Activated CD8-positive, alpha-beta T cell treated with anti-CD3 and anti-CD28 coated beads, Interleukin-2, amount 10 ng/mL, durations not matched to agents 7 days and 5 days (primary cell): ENCODE data around the gene ST8SIA2. TPM values are rescaled to one million over a fixed set of nuclear protein-coding genes. Genes with fewer than 3 reads are reported as not detected.

Experiments
- ATAC-seq: fragments of 150-1000 bp; cut with Tn5 transposase; one replicate; pipeline ENCODE4 v1.10.0; 2021; ENCODE audit warnings: moderate library complexity
- CTCF ChIA-PET: fragments of 350-600 bp; sonication (Branson Sonifier 250); formaldehyde crosslinking; loops from one replicate; lab custom pipeline; 2021; ENCODE audit warnings: antibody characterized with exemption; lab: Charles Lee
- POLR2A ChIA-PET: fragments of 350-600 bp; sonication (Branson Sonifier 250); formaldehyde crosslinking; loops from one replicate; lab custom pipeline; 2021; ENCODE audit warnings: antibody characterized with exemption; lab: Charles Lee
- DNase-seq: peaks from one replicate; pipeline ENCODE4 v3.0.0-alpha.2; 2020
- H3K27ac Mint-ChIP-seq: one replicate; pipeline ENCODE4 v1.8.0; 2021; ENCODE audit warnings: mild to moderate bottlenecking, mixed read lengths
- H3K27me3 Mint-ChIP-seq: one replicate; pipeline ENCODE4 v1.8.0; 2021; ENCODE audit warnings: low read depth, mixed read lengths
- H3K36me3 Mint-ChIP-seq: one replicate; pipeline ENCODE4 v1.8.0; 2021; ENCODE audit warnings: low read depth, mixed read lengths
- H3K4me1 Mint-ChIP-seq: one replicate; pipeline ENCODE4 v1.8.0; 2021; ENCODE audit warnings: low read depth, mixed read lengths
- H3K4me3 Mint-ChIP-seq: one replicate; pipeline ENCODE4 v1.8.0; 2021; ENCODE audit warnings: mild to moderate bottlenecking, mixed read lengths
- H3K9me3 Mint-ChIP-seq: one replicate; pipeline ENCODE4 v1.8.0; 2022; ENCODE audit warnings: mixed read lengths; ENCODE audit not compliant: insufficient read depth
- total RNA-seq, 2 experiments: library from RNA; stranded (reverse); gene quantifications; one replicate each; pipeline ENCODE4 v1.2.3, GENCODE V29; 2021

The ST8SIA2 gene
- total RNA-seq, 2 experiments from 2014 or later = not detected

DNA sequence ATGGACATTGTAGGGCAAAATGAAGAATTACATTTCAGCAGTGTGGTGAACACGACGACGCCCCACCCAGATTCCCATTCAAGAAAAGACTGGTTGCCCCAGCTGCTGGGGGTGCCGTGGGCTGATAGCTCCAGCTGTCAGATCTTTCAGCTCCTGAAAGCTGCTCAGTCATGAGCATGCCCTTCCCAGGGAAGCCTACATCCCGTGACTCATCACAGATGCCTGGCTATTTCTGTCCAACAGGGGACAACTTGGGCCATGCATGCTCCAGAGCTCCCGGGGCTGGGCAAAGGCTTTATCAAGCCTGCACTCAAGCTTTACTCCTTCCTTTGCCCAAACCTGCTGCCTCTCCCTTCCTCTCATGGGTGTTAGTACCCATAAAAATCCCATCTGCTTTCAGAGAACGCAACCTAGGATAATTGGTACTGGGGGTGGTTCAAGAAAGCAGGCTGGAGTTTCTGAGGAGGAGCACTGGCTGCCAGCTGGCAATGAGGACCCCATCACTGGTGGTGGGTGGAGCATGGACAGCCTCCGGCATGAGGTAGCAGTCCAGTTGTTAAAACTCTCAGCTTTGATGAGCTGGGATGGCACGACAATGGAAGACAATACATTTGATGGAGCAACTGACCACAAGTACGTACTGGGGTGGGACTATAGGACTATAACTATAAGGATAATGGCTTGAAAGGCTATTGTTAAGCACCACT, 16.4 kb upstream of the ST8SIA2 start:
- Mint-ChIP-seq H3K9me3 (no peaks in the 10 kb centered on the region), H3K27ac (no peak overlapping the region), H3K4me3 (no peak overlapping the region), H3K36me3 (no peaks in the 10 kb centered on the region), H3K27me3 (peaks cover 19% of the 10 kb centered on the region), H3K4me1 (no peaks in the 10 kb centered on the region)
- ChIA-PET POLR2A (no interaction called here), CTCF (no interaction called here)
- no peak for DNase-seq
- ATAC-seq = no peak

DNA sequence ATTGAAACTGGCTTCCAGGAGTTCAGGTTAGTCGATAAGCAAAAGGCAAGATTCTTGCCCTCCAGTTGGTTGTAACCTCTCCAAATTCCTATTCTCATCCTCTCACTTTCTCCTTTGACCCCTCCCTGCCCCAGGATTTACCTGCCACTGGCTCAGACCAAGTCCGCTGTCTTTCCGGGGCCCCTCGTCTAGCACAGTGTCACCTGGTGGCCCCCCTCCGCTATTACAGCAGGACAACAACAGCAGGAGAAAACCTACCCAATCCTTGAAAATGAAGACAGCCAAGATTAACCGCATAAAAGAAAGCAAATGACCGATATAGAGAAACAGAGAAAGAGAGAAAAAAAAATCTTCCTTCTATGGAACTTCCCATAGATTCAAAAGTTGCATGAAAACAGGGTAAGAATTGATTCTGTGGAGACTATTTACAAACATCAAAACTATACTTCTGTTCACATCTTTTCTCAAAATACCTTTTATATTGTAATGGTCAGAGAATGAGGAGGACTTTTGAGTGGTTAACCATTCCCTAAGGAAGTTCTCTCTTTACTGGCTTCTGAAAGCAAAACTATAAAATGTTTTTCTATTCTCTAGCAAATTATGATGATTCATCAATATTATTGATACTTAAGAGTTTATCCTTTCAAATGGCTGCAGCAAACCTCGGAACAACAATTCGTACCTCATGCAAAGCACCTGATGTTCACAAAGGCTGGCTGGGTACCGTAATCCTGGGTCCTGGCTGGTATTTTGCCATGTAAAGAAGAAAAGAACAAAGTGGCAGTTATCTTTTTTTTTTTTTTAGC, 10.0 kb upstream of the ST8SIA2 start:
- Mint-ChIP-seq H3K27ac (no peak overlapping the region), H3K4me3 (no peak overlapping the region), H3K36me3 (no peaks in the 10 kb centered on the region), H3K27me3 (peaks cover 26% of the 10 kb centered on the region), H3K4me1 (no peaks in the 10 kb centered on the region), H3K9me3 (no peaks in the 10 kb centered on the region)
- POLR2A ChIA-PET = no interaction called here
- CTCF ChIA-PET = interaction anchor here (1.2 to 2.6 kb wide), 3 partner anchors 279 to 287 kb away, joined by 3 to 10 read pairs (median 9); no protein-coding TSS in a partner anchor
- peak; percentile 46 for DNase-seq
- no peak for ATAC-seq

DNA sequence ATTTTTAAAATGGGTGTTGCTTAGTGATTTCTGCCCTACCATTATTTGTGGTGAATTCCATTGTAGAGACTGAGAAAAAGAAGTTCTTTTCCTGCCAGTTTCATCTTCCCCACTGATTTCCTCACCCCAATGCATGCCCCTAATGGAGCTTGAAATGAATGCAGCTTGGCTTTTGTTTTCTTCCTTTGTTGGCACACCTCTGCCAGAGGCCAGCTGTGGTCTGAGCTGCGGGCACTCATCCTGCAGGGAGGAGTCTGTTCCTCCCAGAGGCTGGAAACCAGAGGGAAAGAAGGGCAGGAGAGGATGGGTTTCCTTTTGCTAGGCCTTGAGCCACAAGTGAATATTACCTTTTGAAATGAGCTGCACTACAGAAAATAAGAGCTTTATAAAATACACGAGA, 9.3 kb upstream of the ST8SIA2 start:
- Mint-ChIP-seq H3K27ac (no peak overlapping the region), H3K9me3 (no peaks in the 10 kb centered on the region), H3K4me3 (no peak overlapping the region), H3K36me3 (no peaks in the 10 kb centered on the region), H3K27me3 (peaks cover 28% of the 10 kb centered on the region), H3K4me1 (no peaks in the 10 kb centered on the region)
- DNase-seq = no peak
- CTCF ChIA-PET = interaction anchor here (1.2 to 1.4 kb wide), 2 partner anchors 280 to 287 kb away, joined by 3 to 9 read pairs; no protein-coding TSS in a partner anchor
- POLR2A ChIA-PET = no interaction called here
- ATAC-seq = no peak

DNA sequence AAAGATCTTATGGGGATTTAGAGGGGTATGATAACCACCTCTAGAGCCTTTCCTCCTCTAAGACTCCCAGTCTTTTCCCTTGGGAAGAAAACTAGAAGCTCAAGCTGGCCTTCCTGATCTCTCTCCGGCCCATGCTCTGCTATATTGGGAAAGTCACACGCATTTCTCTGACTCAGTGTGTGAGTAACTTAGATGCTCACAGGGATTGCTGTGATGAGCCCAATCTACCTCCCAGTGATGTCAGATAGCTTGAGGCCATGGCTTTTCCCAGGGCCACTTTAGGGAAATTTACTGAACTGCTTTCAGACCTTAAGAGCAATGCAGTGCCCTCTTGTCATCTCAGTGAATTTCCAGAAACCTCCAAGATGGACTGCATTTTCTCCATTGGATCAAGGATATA, 8.6 kb upstream of the ST8SIA2 start:
- POLR2A ChIA-PET = interaction anchor here (0.6 kb wide), 1 partner anchor 1000 kb away, joined by 3 read pairs; no protein-coding TSS in a partner anchor
- peaks cover 29% of the 10 kb centered on the region for H3K27me3 Mint-ChIP-seq
- no peak overlapping the region for H3K27ac Mint-ChIP-seq
- no peak overlapping the region for H3K4me3 Mint-ChIP-seq
- DNase-seq (no peak), ATAC-seq (no peak)
- CTCF ChIA-PET = interaction anchor here (1.2 to 1.4 kb wide), 2 partner anchors 281 to 288 kb away, joined by 3 to 9 read pairs; no protein-coding TSS in a partner anchor
- H3K9me3 Mint-ChIP-seq = no peaks in the 10 kb centered on the region
- H3K36me3 Mint-ChIP-seq = no peaks in the 10 kb centered on the region
- no peaks in the 10 kb centered on the region for H3K4me1 Mint-ChIP-seq

DNA sequence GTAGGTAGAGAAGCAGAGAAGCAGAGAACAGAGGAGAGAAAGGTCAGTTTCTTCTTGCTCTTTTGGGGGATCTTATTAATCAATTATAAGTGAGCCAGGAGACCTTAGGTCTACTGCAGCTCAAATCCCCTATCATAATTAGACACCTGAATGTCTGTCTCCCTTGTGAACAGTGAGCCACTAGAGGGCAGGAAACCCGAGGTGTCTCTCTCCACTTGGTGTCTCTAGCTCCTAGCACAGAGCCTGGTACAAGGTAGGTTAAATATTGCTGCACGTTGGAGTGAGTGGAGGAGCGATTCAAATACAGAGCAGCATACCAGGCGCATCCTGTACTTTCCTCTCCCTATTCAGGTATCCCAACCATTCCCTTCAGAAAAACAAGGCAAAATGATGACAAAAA, 2.0 kb upstream of the ST8SIA2 start:
- ChIA-PET CTCF (interaction anchor here (1.1 to 1.9 kb wide), 4 partner anchors 10 to 323 kb away, joined by 3 to 6 read pairs (median 4); no protein-coding TSS in a partner anchor), POLR2A (no interaction called here)
- Mint-ChIP-seq H3K9me3 (no peaks in the 10 kb centered on the region), H3K27ac (no peak overlapping the region), H3K36me3 (no peaks in the 10 kb centered on the region), H3K4me3 (no peak overlapping the region), H3K4me1 (peaks cover 7% of the 10 kb centered on the region), H3K27me3 (peaks cover 60% of the 10 kb centered on the region)
- DNase-seq (peak; percentile 37), ATAC-seq (no peak)

DNA sequence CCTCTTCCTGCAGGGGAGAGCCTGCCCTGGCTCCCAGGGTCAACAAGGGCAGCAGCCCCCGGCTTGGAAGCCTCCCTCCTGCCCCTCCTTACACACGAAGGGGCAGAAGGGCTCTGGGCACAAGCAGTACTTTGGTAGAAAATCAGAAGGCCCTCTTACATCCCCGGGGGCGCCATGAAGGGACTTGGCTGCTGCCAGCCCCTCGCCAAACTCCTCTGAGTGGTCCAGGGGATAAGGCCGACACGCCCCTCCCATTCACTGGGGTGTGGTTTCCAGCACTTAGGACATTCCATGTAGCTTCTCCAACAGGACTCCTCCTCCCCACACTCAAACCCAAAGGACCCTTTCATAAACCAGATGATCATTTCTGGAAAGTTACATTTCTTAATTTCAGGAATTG, 1.2 kb upstream of the ST8SIA2 start:
- ATAC-seq = no peak
- H3K27ac Mint-ChIP-seq = no peak overlapping the region
- no peak for DNase-seq
- H3K4me3 Mint-ChIP-seq = no peak overlapping the region
- ChIA-PET CTCF (no interaction called here), POLR2A (no interaction called here)
- no peaks in the 10 kb centered on the region for H3K9me3 Mint-ChIP-seq
- H3K4me1 Mint-ChIP-seq = peaks cover 7% of the 10 kb centered on the region
- H3K36me3 Mint-ChIP-seq = no peaks in the 10 kb centered on the region
- peaks cover 62% of the 10 kb centered on the region for H3K27me3 Mint-ChIP-seq

DNA sequence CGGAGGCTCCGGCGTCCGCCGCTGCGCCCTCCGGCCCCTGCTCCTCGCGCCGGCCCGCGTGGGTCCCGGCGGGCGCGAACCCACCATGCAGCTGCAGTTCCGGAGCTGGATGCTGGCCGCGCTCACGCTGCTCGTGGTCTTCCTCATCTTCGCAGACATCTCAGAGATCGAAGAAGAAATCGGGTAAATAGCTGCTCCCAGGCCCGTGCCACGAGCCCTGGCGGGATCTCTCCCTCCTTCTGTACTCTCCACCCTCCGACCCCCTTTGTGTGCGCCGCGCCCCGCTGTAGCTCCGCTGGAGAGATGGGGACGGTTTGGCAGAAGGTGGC, 263 bp downstream of the ST8SIA2 start:
- POLR2A ChIA-PET = no interaction called here
- CTCF ChIA-PET = interaction anchor here (1.0 kb wide), 1 partner anchor 321 kb away, joined by 4 read pairs; no protein-coding TSS in a partner anchor

DNA sequence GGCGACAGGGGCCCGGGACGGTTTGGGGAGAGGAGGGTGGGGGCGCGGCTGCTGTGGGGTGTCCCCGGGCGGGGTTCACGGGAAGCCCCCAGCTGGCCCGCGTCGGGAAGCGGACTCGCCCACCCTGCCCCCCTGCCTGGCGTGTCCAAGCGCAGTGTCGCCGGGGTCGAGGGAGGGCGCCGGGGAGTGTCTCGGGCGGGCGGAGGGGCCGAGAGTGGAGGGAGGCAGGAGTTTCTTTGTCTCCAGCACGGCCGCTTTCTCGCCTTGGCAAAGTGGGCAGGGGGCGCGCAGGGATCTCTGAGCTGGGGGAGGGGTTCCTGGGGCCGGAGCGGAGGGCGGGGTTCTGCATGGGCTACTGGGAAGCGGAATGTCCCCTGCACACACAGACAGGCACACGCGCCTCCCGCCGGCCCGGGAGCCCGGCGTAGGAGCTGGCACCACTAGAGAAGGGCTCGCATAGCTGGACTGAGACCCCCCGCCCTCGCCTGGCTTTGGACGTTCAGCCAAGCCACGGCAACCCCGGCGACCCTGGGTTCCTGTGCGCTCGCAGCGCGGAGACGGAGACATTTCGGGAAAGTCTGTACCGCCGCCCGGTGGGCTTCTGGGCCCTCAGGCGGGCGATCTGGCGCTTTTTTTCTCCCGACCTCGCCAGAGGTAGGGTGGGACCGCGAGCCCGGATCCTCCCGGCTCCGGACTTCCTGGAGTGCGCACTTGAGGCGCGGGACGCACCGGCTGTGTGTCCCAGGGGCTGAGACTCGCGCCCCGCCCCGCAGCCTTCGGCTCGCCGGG, 822 bp downstream of the ST8SIA2 start:
- DNase-seq (no peak), ATAC-seq (no peak)
- no peaks in the 10 kb centered on the region for H3K36me3 Mint-ChIP-seq
- peaks cover 62% of the 10 kb centered on the region for H3K27me3 Mint-ChIP-seq
- H3K4me3 Mint-ChIP-seq = no peak overlapping the region
- ChIA-PET POLR2A (no interaction called here), CTCF (interaction anchor here (1.0 kb wide), 1 partner anchor 320 kb away, joined by 4 read pairs; no protein-coding TSS in a partner anchor)
- H3K9me3 Mint-ChIP-seq = no peaks in the 10 kb centered on the region
- H3K27ac Mint-ChIP-seq = no peak overlapping the region
- peaks cover 7% of the 10 kb centered on the region for H3K4me1 Mint-ChIP-seq

More for the DNA sequence above, 263 bp downstream of the ST8SIA2 start:
- Mint-ChIP-seq H3K27me3 (peaks cover 64% of the 10 kb centered on the region), H3K27ac (no peak overlapping the region), H3K9me3 (no peaks in the 10 kb centered on the region), H3K36me3 (no peaks in the 10 kb centered on the region), H3K4me3 (no peak overlapping the region), H3K4me1 (peaks cover 7% of the 10 kb centered on the region)
- ATAC-seq = peak; percentile 18
- no peak for DNase-seq

DNA sequence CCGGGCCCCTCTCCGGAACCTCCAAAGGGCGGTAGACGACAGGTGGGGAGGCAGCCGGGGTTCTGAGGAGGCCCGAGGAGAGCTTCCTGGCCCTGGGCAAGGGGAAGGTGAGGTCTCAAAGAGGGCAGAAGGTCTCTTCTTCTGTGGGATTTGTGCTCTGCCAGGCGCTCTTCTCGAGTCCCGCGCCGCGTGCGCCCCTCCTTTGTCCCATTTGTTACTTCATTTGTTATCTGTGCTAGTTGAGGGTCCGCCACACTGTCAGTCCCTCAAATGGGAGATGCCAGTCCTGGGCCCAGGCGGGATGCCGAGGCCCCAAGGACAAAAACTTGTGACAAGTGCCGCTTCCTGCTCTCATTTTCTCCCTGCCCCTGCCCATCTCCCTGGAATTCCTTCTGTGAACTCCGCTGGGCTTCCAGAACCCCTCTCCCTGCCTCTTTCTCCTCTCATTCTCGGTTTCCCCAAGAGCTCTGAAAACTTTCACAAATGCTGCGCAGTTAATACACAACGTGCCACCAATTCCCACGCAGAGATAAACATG, 1.5 kb downstream of the ST8SIA2 start:
- peaks cover 60% of the 10 kb centered on the region for H3K27me3 Mint-ChIP-seq
- H3K36me3 Mint-ChIP-seq = no peaks in the 10 kb centered on the region
- CTCF ChIA-PET = no interaction called here
- no peak for ATAC-seq
- POLR2A ChIA-PET = no interaction called here
- H3K4me1 Mint-ChIP-seq = peaks cover 7% of the 10 kb centered on the region
- H3K4me3 Mint-ChIP-seq = no peak overlapping the region
- no peak for DNase-seq
- H3K9me3 Mint-ChIP-seq = no peaks in the 10 kb centered on the region
- H3K27ac Mint-ChIP-seq = no peak overlapping the region

DNA sequence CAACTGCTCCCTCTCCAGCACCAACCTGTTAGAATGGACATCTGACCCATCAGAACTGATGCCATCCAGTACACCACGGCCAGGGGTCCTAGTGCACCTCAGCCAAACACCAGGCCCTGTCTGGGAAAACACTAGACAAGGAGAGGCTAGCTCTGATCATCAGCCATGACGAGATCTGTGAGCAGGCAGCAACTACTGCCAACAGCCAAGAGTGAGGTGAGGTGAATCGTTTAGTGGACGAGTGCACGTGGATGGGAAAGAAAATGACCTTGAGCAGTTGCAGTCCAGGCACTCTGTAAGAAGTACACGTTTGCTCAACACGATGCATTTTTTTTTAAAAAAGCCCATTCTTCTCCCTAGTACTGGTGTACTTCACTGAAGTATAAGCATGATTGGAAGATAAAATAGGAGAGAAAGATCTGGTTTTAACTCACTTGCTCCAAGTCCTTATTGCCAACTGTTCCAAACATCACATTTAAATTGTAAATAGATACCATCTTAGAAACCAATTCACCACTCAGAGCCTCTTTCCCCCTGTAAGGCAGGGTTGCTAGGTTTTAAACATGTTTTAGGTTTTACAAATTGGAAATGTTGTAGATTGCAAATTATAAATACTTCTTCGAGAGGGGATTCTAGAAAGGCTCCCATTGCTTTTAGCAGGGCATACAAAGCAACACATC, 5.7 kb downstream of the ST8SIA2 start:
- Mint-ChIP-seq H3K36me3 (no peaks in the 10 kb centered on the region), H3K27ac (no peak overlapping the region), H3K4me3 (no peak overlapping the region), H3K9me3 (no peaks in the 10 kb centered on the region), H3K4me1 (peaks cover 5% of the 10 kb centered on the region), H3K27me3 (peaks cover 28% of the 10 kb centered on the region)
- ATAC-seq (no peak), DNase-seq (no peak)
- CTCF ChIA-PET = no interaction called here
- POLR2A ChIA-PET = no interaction called here

DNA sequence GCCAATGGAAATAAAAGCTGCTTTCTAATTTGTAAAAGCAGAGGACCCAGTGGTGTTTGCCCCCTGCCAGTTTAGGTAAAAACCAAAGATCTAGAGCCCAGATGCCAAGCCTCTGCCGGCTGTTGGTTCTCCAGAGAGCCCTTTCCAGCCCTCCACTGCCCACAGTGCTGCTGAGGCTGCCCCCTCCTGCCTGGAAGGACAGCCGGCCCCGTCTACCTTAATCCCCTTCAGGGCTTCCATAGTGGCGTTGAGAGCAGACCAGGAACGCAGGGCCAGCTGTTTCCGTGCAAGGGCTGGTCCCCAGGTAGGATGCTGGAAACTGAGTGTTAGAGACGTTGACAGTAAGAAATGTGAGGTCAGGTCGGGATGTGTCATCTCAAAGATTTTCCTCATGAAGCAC, 6.9 kb downstream of the ST8SIA2 start:
- POLR2A ChIA-PET = no interaction called here
- peaks cover 18% of the 10 kb centered on the region for H3K27me3 Mint-ChIP-seq
- ATAC-seq (no peak), DNase-seq (no peak)
- H3K4me1 Mint-ChIP-seq = no peaks in the 10 kb centered on the region
- no peak overlapping the region for H3K27ac Mint-ChIP-seq
- CTCF ChIA-PET = no interaction called here
- H3K36me3 Mint-ChIP-seq = no peaks in the 10 kb centered on the region
- H3K9me3 Mint-ChIP-seq = no peaks in the 10 kb centered on the region
- no peak overlapping the region for H3K4me3 Mint-ChIP-seq
